OCI-LY3 (cell line): ENCODE data around the gene OR2J1.

Experiments
- EZH2phosphoT487 ChIP-seq: fragments of 200-600 bp; shearing (Covaris generic); IDR thresholded peaks from 2 replicates; pipeline ENCODE4 v1.6.1; 2018; ENCODE audit warnings: antibody characterized with exemption, mixed run types, low read depth
- TF ChIP-seq, protein P1 (sequence below): fragments of 200-600, 300-600 bp; sonication (generic); IDR thresholded peaks from 2 replicates; pipeline ENCODE4 v1.5.1; 2014; ENCODE audit warnings: antibody characterized with exemption, low read length, low read depth

DNA sequence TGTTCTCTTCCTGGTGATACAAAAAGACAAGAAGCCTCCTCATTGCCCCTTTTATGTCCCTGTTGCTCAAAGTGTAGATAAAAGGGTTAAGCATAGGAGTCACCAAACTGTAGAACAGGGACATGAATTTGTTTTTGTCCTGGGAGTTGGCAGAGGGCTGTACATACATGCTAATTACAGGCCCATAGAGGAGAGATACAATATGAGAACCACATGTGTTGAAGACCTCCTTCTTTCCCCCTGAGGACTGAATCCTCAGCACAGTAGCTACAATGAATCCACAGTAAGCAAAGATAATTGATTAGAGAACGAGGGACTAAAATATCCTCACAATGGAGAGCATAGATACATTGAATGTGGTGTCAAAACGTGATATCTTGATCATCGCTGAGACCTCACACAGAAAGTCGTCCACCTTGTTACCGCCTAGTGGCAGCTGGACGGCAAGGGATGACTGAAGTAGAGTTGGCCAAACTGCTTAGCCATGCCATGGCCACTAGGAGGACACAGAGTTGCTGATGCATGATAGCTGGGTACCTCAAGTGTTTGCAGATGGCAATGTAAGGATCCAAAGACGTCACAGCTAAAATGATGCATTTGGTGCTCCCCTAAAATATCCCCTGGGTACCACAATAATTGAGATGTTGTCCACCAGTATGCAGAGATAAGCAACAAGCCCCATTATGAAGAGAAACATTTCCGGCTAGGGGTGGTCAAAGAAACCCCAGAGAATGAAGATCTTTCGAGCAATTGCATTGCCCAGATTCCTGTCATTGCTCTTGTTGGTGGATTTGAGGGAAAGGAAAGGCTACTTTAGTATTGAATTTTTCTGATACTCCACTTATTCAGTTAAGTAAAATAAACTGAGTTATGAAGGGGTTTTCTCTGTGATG, 27.2 kb upstream of the OR2J1 start:
- TF ChIP-seq, protein P1, sequence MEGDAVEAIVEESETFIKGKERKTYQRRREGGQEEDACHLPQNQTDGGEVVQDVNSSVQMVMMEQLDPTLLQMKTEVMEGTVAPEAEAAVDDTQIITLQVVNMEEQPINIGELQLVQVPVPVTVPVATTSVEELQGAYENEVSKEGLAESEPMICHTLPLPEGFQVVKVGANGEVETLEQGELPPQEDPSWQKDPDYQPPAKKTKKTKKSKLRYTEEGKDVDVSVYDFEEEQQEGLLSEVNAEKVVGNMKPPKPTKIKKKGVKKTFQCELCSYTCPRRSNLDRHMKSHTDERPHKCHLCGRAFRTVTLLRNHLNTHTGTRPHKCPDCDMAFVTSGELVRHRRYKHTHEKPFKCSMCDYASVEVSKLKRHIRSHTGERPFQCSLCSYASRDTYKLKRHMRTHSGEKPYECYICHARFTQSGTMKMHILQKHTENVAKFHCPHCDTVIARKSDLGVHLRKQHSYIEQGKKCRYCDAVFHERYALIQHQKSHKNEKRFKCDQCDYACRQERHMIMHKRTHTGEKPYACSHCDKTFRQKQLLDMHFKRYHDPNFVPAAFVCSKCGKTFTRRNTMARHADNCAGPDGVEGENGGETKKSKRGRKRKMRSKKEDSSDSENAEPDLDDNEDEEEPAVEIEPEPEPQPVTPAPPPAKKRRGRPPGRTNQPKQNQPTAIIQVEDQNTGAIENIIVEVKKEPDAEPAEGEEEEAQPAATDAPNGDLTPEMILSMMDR: peak; percentile 18
- no peak for TF ChIP-seq EZH2phosphoT487
